IMR-90 (cell line): ENCODE results near the gene GPN1.

Source experiments
- BHLHE40 ChIP-seq: fragments of 150-350 bp; IDR thresholded peaks from 2 replicates; pipeline ENCODE4 v1.6.1; 2016; ENCODE audit warnings: mild to moderate bottlenecking, low read depth, low read length
- CEBPB ChIP-seq: IDR thresholded peaks from 2 replicates; pipeline ENCODE4 v1.6.1; 2012; ENCODE audit warnings: low read depth, low read length, improper control_type of control experiment
- CHD1 ChIP-seq: IDR thresholded peaks from 2 replicates; pipeline ENCODE4 v1.6.1; 2012; ENCODE audit warnings: low read depth, low read length, improper control_type of control experiment
- CTCF ChIP-seq: conservative IDR thresholded peaks from 2 replicates; pipeline ENCODE4 v1.5.1; 2012; ENCODE audit warnings: mild to moderate bottlenecking, low read depth, low read length, improper control_type of control experiment
- ELK1 ChIP-seq: fragments of 150-350 bp; IDR thresholded peaks from 2 replicates; pipeline ENCODE4 v1.6.1; 2016; ENCODE audit warnings: low read depth, mild to moderate bottlenecking, low read length, moderate library complexity, borderline replicate concordance
- MAFK ChIP-seq: IDR thresholded peaks from 2 replicates; pipeline ENCODE4 v1.6.1; 2012; ENCODE audit warnings: low read depth, low read length, improper control_type of control experiment
- NFE2L2 ChIP-seq: fragments of 150-350 bp; IDR thresholded peaks from 2 replicates; pipeline ENCODE4 v1.6.1; 2016; ENCODE audit warnings: low read depth, mild to moderate bottlenecking, low read length
- POLR2A ChIP-seq: IDR thresholded peaks from 2 replicates; pipeline ENCODE4 v1.6.1; 2012; ENCODE audit warnings: mild to moderate bottlenecking, low read depth, low read length
- RCOR1 ChIP-seq: IDR thresholded peaks from 2 replicates; pipeline ENCODE4 v1.6.1; 2012; ENCODE audit warnings: mild to moderate bottlenecking, low read length, improper control_type of control experiment; ENCODE audit not compliant: insufficient replicate concordance
- RFX5 ChIP-seq: IDR thresholded peaks from 2 replicates; pipeline ENCODE4 v1.8.0; 2012; ENCODE audit warnings: low read depth, mild to moderate bottlenecking, low read length, moderate library complexity
- SMC3 ChIP-seq: fragments of 150-350 bp; IDR thresholded peaks from 2 replicates; pipeline ENCODE4 v1.6.1; 2016; ENCODE audit warnings: low read depth, mild to moderate bottlenecking, antibody characterized with exemption, low read length, moderate library complexity

DNA sequence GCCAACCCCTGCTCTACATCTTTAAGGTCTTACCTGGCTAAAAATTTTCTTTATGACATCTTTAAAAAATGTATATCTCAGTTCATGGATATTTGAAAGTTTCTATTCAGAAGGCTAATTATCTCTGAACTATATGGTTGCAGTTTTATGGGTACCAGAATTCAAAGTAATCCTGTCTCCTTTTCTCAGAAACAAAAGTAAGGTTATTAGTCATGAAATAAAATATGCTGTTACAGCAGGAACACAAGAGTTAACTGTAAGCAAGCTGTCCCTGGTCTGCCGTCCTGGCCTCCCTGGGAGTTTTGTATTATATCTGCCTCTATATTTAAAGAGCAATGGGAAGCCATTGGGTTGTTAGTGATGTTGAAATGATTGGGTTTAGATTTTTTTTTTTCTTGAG is 68.8 kb downstream of the GPN1 start:
- TF ChIP-seq CTCF: no peak
- TF ChIP-seq CEBPB: no peak
- no peak for TF ChIP-seq BHLHE40
- no peak for TF ChIP-seq MAFK
- TF ChIP-seq SMC3: no peak
- no peak for TF ChIP-seq POLR2A
- no peak for TF ChIP-seq RFX5
- no peak for TF ChIP-seq CHD1
- TF ChIP-seq NFE2L2: no peak
- no peak for TF ChIP-seq RCOR1
- TF ChIP-seq ELK1: no peak
